GM12872 (cell line): ENCODE measurements around the gene PCSK6.

Experiments used
- CTCF ChIP-seq: IDR thresholded peaks from 3 replicates; pipeline ENCODE4 v1.5.1; 2011; ENCODE audit warnings: low read depth, mild to moderate bottlenecking, low read length, moderate library complexity; ENCODE audit not compliant: insufficient read depth

Gene PCSK6

GRCh38 chr15:101483462-101483861 is 6.0 kb downstream of the PCSK6 start:
- TF ChIP-seq CTCF, result no peak

DNA sequence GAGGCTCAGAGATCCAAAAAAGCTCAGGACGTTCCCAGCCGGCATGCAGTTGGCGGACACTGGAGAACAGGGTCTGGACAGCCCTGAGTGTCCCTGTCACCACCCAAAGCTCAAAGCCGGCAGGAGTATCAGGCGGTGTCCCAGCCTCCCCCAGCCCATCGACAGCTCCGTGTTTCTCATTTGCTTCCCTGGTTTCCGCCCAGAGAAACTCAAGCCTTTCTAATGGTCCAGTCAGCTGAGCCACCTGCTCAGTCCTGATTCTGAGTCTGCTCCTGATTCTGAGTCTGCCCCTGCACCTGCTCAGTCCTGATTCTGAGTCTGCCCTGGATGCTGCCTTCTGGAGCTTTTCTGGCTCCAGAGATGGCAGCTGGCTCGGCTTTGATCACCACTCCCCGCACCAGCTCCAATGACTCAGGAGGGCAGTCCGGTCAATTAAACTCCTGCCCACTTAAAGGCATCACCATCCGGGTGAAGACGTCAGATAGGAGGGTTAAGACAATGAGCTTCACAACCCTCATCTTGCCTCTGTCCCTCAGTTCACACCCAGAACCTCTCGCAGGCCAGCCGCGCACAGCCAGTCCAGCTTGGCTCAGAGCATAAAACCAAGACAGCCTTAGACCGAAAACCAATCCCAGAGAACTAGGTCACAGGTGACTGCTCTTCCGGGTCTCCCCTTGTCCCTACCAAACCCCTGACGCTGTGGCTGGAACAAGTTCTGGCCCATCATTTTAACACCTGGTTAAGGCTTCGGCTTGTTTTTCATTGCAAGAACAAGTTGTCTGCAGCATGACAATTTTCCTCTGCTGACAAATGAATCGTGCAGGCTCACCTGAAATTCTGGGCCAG is 6.8 kb downstream of the PCSK6 start:
- TF ChIP-seq CTCF, result no peak

- no peak for TF ChIP-seq CTCF
These were observed 7.5 kb downstream of the PCSK6 start for GRCh38 chr15:101481917-101482525.

DNA sequence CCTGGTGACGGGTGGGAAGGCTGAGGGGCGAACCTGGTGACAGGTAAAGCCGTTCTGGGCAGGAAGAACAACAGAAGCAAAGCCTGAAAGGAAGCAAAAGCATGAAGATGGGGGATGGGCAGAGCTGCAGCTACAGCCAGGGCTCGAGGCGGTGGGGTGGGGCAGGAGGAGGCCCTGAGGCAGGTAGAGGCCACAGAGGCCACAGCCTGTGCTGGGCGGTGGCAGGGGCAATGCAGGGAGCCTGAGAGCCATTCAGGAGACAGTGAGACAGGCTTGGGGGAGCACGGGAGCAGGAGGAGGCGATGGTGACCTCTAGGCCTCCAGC is 8.2 kb downstream of the PCSK6 start:
- no peak for TF ChIP-seq CTCF

GRCh38 chr15:101480613-101481380 is 8.7 kb downstream of the PCSK6 start:
- TF ChIP-seq CTCF, result no peak

- no peak for TF ChIP-seq CTCF
These were observed 9.5 kb downstream of the PCSK6 start for GRCh38 chr15:101479851-101480612.
